Right lobe of liver (tissue), 6 donors: ENCODE results near the gene TK2. TPM values are rescaled to one million over a fixed set of nuclear protein-coding genes. Genes with fewer than 3 reads are reported as not detected.

Experiments used
- ATAC-seq, 4 donors: fragments of 200-7000 bp; cut with Tn5 transposase; one replicate each; pipeline ENCODE4 v1.9.1; 2020; ENCODE audit warnings: mild to moderate bottlenecking in 4 of 4, moderate library complexity in 4 of 4
- DNase-seq, 3 donors: peaks; one replicate each; pipeline ENCODE4 v3.0.0-alpha.2; 2020
- H3K27ac ChIP-seq, 3 donors: fragments of 200-600 bp; one replicate each; pipeline ENCODE4 v1.8.0; 2022
- H3K27me3 ChIP-seq, 2 donors: fragments of 200-600 bp; one replicate each; pipeline ENCODE4 v1.8.0; 2022
- H3K36me3 ChIP-seq, 4 donors: fragments of 200-600 bp; sonication (generic) in 1 of 4; one replicate each; pipeline versions ENCODE4 v1.5.1 to v1.8.0; 2017 to 2022; ENCODE audit warnings: control low read depth in 1 of 4
- H3K4me1 ChIP-seq, 4 donors: fragments of 200-600 bp; sonication (generic) in 1 of 4; one replicate each; pipeline versions ENCODE4 v1.5.1 to v1.8.0; 2017 to 2022; ENCODE audit warnings: control low read depth in 1 of 4
- H3K4me3 ChIP-seq, 3 donors: fragments of 200-600 bp; one replicate each; pipeline ENCODE4 v1.8.0; 2022
- H3K9me3 ChIP-seq, 4 donors: fragments of 200-600 bp; sonication (generic) in 1 of 4; one replicate each; pipeline versions ENCODE4 v1.5.1 to v1.8.0; 2017 to 2022; ENCODE audit warnings: control low read depth in 1 of 4
- CTCF ChIP-seq, 4 donors: fragments of 200-600 bp in 3 of 4; fragments of 450-650 bp in 1 of 4; IDR thresholded peaks; one replicate each; pipeline versions ENCODE4 v1.5.1 to v1.8.0; 2016 to 2022; ENCODE audit warnings: antibody characterized with exemption in 4 of 4, mild to moderate bottlenecking in 2 of 4
- POLR2A ChIP-seq: fragments of 450-650 bp; IDR thresholded peaks from one replicate; pipeline ENCODE4 v1.6.1; 2017; ENCODE audit warnings: antibody characterized with exemption, mild to moderate bottlenecking
- WGBS: methylation state at CpG from one replicate; pipeline ENCODE4 v1.1.6; 2018; ENCODE audit warnings: low coverage, low lambda C conversion rate; ENCODE audit not compliant: insufficient coverage; ENCODE audit errors: missing lambda C conversion rate; 5-methylcytosine and 5-hydroxymethylcytosine counted together
- intact Hi-C, 2 donors: fragments of 100-400 bp; cut with DNase I; formaldehyde crosslinking; loops; one replicate each; pipeline versions ENCODE4 v1.11.2 to v1.14.1; 2022
- total RNA-seq, 6 experiments: library from RNA; depleted of rRNA in 2 of 6; stranded (reverse); fragments of >200 nt in 2 of 6; fragmentation: NEBNext Ultra II Directional in 3 of 6; extraction: Animal tissue kit (Norgen Biotek cat#: 25700) in 3 of 6; gene quantifications; one replicate each; pipeline versions ENCODE4 v1.1.0 to v1.2.4, GENCODE V29; 2016 to 2023
- donor health status: DM: no; HTN: yes; CAD: no.
- donor health status: DM: no; HTN: no; CAD: no.
- donor health status: DM: no; HTN: no; CAD: no.
- donor health status: DM: no; HTN: yes; CAD: no.
- donor health status: DM: no; HTN: yes; CAD: no.

Gene TK2
- total RNA-seq, 6 experiments from 2014 or later: 25.8 to 41.7 (median 33.6) TPM

GRCh38 chr16:66580605-66581209, 30.8 kb upstream of the TK2 start:
- no peak for DNase-seq
- intact Hi-C loops: no loop called here

GRCh38 chr16:66578651-66579531, 29.0 kb upstream of the TK2 start, which contains the start of gene CMTM2:
Gene CMTM2 (plus strand): TSS chr16:66579463. CDS start chr16:66579608, 145 bp downstream.
- H3K4me3 ChIP-seq: peak within 1 kb of the TSS in 1 of 3 donors; percentile 7
- whole genome bisulfite sequencing: 26% methylated on average over 32 of the region's 77 CpGs

More at GRCh38 chr16:66580605-66581209, 30.8 kb upstream of the TK2 start:
- TF ChIP-seq POLR2A (no peak), CTCF (IDR thresholded peaks at IDR 0.05) (no peak)
- Histone ChIP-seq H3K4me3 (no peak overlapping the region), H3K9me3 (no peaks in the 10 kb centered on the region), H3K27ac (no peak overlapping the region), H3K27me3 (peaks cover 0 to 8% of the 10 kb centered on the region in 2 donors), H3K36me3 (no peaks in the 10 kb centered on the region), H3K4me1 (peaks cover 0 to 6% (median 0%) of the 10 kb centered on the region in 4 donors)
- 96% methylated on average over 4 of the region's 4 CpGs for WGBS
- no peak for ATAC-seq

GRCh38 chr16:66576296-66576695, 26.4 kb upstream of the TK2 start:
- Histone ChIP-seq H3K27ac (no peak overlapping the region), H3K4me1 (peaks cover 0 to 6% (median 0%) of the 10 kb centered on the region in 4 donors), H3K9me3 (no peaks in the 10 kb centered on the region), H3K27me3 (peaks cover 0 to 8% of the 10 kb centered on the region in 2 donors), H3K4me3 (no peak overlapping the region), H3K36me3 (no peaks in the 10 kb centered on the region)
- TF ChIP-seq POLR2A (no peak), CTCF (IDR thresholded peaks at IDR 0.05) (no peak)
- WGBS: 89% methylated on average over 5 of the region's 5 CpGs
- intact Hi-C loops: no loop called here
- ATAC-seq (no peak), DNase-seq (no peak)

More at GRCh38 chr16:66578651-66579531, 29.0 kb upstream of the TK2 start, which contains the start of gene CMTM2:
- Histone ChIP-seq H3K27ac (no peak within 1 kb of the TSS), H3K4me1 (peaks cover 0 to 6% (median 0%) of the 10 kb centered on the region in 4 donors), H3K9me3 (no peaks in the 10 kb centered on the region), H3K27me3 (peaks cover 0 to 8% of the 10 kb centered on the region in 2 donors), H3K36me3 (no peaks in the 10 kb centered on the region)
- intact Hi-C loops: no loop called here
- ATAC-seq (peak in 2 of 4 donors; percentile 27 to 43), DNase-seq (no peak)
- TF ChIP-seq CTCF (IDR thresholded peaks at IDR 0.05) (no peak), POLR2A (no peak)

GRCh38 chr16:66575060-66575459, 25.1 kb upstream of the TK2 start:
- 94% methylated on average over 3 of the region's 3 CpGs for WGBS
- DNase-seq (no peak), ATAC-seq (no peak)
- TF ChIP-seq POLR2A (no peak), CTCF (IDR thresholded peaks at IDR 0.05) (no peak)
- no peak overlapping the region for H3K27ac ChIP-seq
- peaks cover 0 to 8% of the 10 kb centered on the region in 2 donors for H3K27me3 ChIP-seq
- peaks cover 0 to 6% (median 0%) of the 10 kb centered on the region in 4 donors for H3K4me1 ChIP-seq
- no peak overlapping the region for H3K4me3 ChIP-seq
- intact Hi-C loops: no loop called here
- no peaks in the 10 kb centered on the region for H3K9me3 ChIP-seq
- no peaks in the 10 kb centered on the region for H3K36me3 ChIP-seq
